ENCODE measurements around the gene COL11A1.
"Not testable (repeated sequence)": the region's sequence is repeated elsewhere in the genome, so short reads cannot be mapped to it uniquely, and the experiment has no call there.

COL11A1 gene

GRCh38 chr1:102937401-102937800 lies 170.9 kb downstream of the COL11A1 start:
- no CpG with 5 or more reads among the region's 3 CpGs for WGBS (ENCODE audit: extremely low coverage, insufficient coverage, insufficient read length)
- Histone ChIP-seq H2AK5ac (ENCODE audit: low read length) (no peak overlapping the region), H2BK5ac (ENCODE audit: low read depth, low read length, poor library complexity) (no peak overlapping the region)

GRCh38 chr1:102933362-102933761 lies 175.0 kb downstream of the COL11A1 start:
- H2BK120ac ChIP-seq (ENCODE audit: insufficient read depth, low read length, poor library complexity): not testable (repeated sequence)

More at GRCh38 chr1:102937401-102937800, 170.9 kb downstream of the COL11A1 start:
- H2BK120ac ChIP-seq (ENCODE audit: insufficient read depth, low read length, poor library complexity): no peak overlapping the region
- no peak overlapping the region for H4K91ac ChIP-seq (ENCODE audit: low read depth, low read length)
- no peaks in the 10 kb centered on the region for H3K27me3 ChIP-seq (ENCODE audit: insufficient read depth, low read length)
- no peak overlapping the region for H4K8ac ChIP-seq (ENCODE audit: low read depth, low read length)
- H3K18ac ChIP-seq (ENCODE audit: low read length): no peak overlapping the region
- no peaks in the 10 kb centered on the region for H3K79me2 ChIP-seq (ENCODE audit: control insufficient read depth, insufficient read depth, low read length, poor library complexity)
- no peaks in the 10 kb centered on the region for H3K79me1 ChIP-seq (ENCODE audit: low read length)
- no peak overlapping the region for H3K4ac ChIP-seq (ENCODE audit: low read depth, low read length)
- no peak overlapping the region for H2BK12ac ChIP-seq (ENCODE audit: low read length)
- no peak overlapping the region for H3K23ac ChIP-seq (ENCODE audit: low read length)
- H3K4me3 ChIP-seq (ENCODE audit: low read depth, low read length): no peak overlapping the region
- H3K27ac ChIP-seq (ENCODE audit: low read depth, low read length): no peak overlapping the region
- H3K4me1 ChIP-seq (ENCODE audit: control insufficient read depth in 1 of 2, insufficient read depth in 2 of 2, low read length in 2 of 2): no peaks in the 10 kb centered on the region
- DNase-seq: no peak
- H4K12ac ChIP-seq (ENCODE audit: low read depth, low read length): no peak overlapping the region
- no peak overlapping the region for H3K14ac ChIP-seq (ENCODE audit: low read length)
- peaks cover 4 to 5% of the 10 kb centered on the region in 2 experiments for H3K36me3 ChIP-seq (ENCODE audit: control insufficient read depth in 1 of 2, insufficient read depth in 2 of 2, low read length in 2 of 2)
- no peak overlapping the region for H2AFZ ChIP-seq (ENCODE audit: insufficient read depth, low read length, poor library complexity)
- H3K9me3 ChIP-seq (ENCODE audit: insufficient read depth, low read depth, low read length): no peaks in the 10 kb centered on the region
- no peak overlapping the region for H3K4me2 ChIP-seq (ENCODE audit: low read length)
- no peak overlapping the region for H3K9ac ChIP-seq (ENCODE audit: low read length)

GRCh38 chr1:102919659-102920058 lies 188.7 kb downstream of the COL11A1 start:
- Histone ChIP-seq H2AFZ (ENCODE audit: insufficient read depth, low read length, poor library complexity) (no peak overlapping the region), H3K79me1 (ENCODE audit: low read length) (no peaks in the 10 kb centered on the region), H2BK12ac (ENCODE audit: low read length) (no peak overlapping the region), H2AK5ac (ENCODE audit: low read length) (no peak overlapping the region), H3K4me2 (ENCODE audit: low read length) (no peak overlapping the region), H3K9me3 (ENCODE audit: insufficient read depth, low read depth, low read length) (no peaks in the 10 kb centered on the region), H3K36me3 (ENCODE audit: control insufficient read depth in 1 of 2, insufficient read depth in 2 of 2, low read length in 2 of 2) (peaks cover 0 to 2% of the 10 kb centered on the region in 2 experiments), H4K91ac (ENCODE audit: low read depth, low read length) (no peak overlapping the region), H3K9ac (ENCODE audit: low read length) (no peak overlapping the region), H3K27me3 (ENCODE audit: insufficient read depth, low read length) (no peaks in the 10 kb centered on the region), H3K79me2 (ENCODE audit: control insufficient read depth, insufficient read depth, low read length, poor library complexity) (no peaks in the 10 kb centered on the region), H4K12ac (ENCODE audit: low read depth, low read length) (no peak overlapping the region), H3K4me3 (ENCODE audit: low read depth, low read length) (no peak overlapping the region), H4K8ac (ENCODE audit: low read depth, low read length) (no peak overlapping the region), H2BK120ac (ENCODE audit: insufficient read depth, low read length, poor library complexity) (no peak overlapping the region), H3K27ac (ENCODE audit: low read depth, low read length) (no peak overlapping the region), H3K4me1 (ENCODE audit: control insufficient read depth in 1 of 2, insufficient read depth in 2 of 2, low read length in 2 of 2) (no peaks in the 10 kb centered on the region), H2BK5ac (ENCODE audit: low read depth, low read length, poor library complexity) (no peak overlapping the region), H3K4ac (ENCODE audit: low read depth, low read length) (no peak overlapping the region), H3K14ac (ENCODE audit: low read length) (no peak overlapping the region), H3K18ac (ENCODE audit: low read length) (no peak overlapping the region), H3K23ac (ENCODE audit: low read length) (no peak overlapping the region)
- no CpG with 5 or more reads among the region's 1 CpG for WGBS (ENCODE audit: extremely low coverage, insufficient coverage, insufficient read length)
- no peak for DNase-seq

More at GRCh38 chr1:102933362-102933761, 175.0 kb downstream of the COL11A1 start:
- H3K14ac ChIP-seq (ENCODE audit: low read length); H2AFZ ChIP-seq (ENCODE audit: insufficient read depth, low read length, poor library complexity); H3K18ac ChIP-seq (ENCODE audit: low read length); H3K36me3 ChIP-seq (ENCODE audit: control insufficient read depth in 1 of 2, insufficient read depth in 2 of 2, low read length in 2 of 2); H2BK5ac ChIP-seq (ENCODE audit: low read depth, low read length, poor library complexity); H3K79me1 ChIP-seq (ENCODE audit: low read length); H2AK5ac ChIP-seq (ENCODE audit: low read length); H3K4me2 ChIP-seq (ENCODE audit: low read length); H3K9me3 ChIP-seq (ENCODE audit: insufficient read depth, low read depth, low read length); H3K27me3 ChIP-seq (ENCODE audit: insufficient read depth, low read length); H3K23ac ChIP-seq (ENCODE audit: low read length); H3K79me2 ChIP-seq (ENCODE audit: control insufficient read depth, insufficient read depth, low read length, poor library complexity); H4K91ac ChIP-seq (ENCODE audit: low read depth, low read length); H3K4ac ChIP-seq (ENCODE audit: low read depth, low read length); H4K8ac ChIP-seq (ENCODE audit: low read depth, low read length); DNase-seq; H3K4me1 ChIP-seq (ENCODE audit: control insufficient read depth in 1 of 2, insufficient read depth in 2 of 2, low read length in 2 of 2); H3K4me3 ChIP-seq (ENCODE audit: low read depth, low read length); H3K9ac ChIP-seq (ENCODE audit: low read length); H2BK12ac ChIP-seq (ENCODE audit: low read length); H3K27ac ChIP-seq (ENCODE audit: low read depth, low read length); H4K12ac ChIP-seq (ENCODE audit: low read depth, low read length): not testable (repeated sequence)
- no CpG with 5 or more reads among the region's 9 CpGs for WGBS (ENCODE audit: extremely low coverage, insufficient coverage, insufficient read length)

GRCh38 chr1:102901996-102902395 lies 206.3 kb downstream of the COL11A1 start:
- Histone ChIP-seq H4K91ac (ENCODE audit: low read depth, low read length) (no peak overlapping the region), H3K27ac (ENCODE audit: low read depth, low read length) (no peak overlapping the region), H3K79me1 (ENCODE audit: low read length) (no peaks in the 10 kb centered on the region), H2AK5ac (ENCODE audit: low read length) (no peak overlapping the region), H2BK120ac (ENCODE audit: insufficient read depth, low read length, poor library complexity) (no peak overlapping the region), H3K14ac (ENCODE audit: low read length) (no peak overlapping the region), H2BK5ac (ENCODE audit: low read depth, low read length, poor library complexity) (no peak overlapping the region), H3K18ac (ENCODE audit: low read length) (no peak overlapping the region), H3K79me2 (ENCODE audit: control insufficient read depth, insufficient read depth, low read length, poor library complexity) (no peaks in the 10 kb centered on the region), H2AFZ (ENCODE audit: insufficient read depth, low read length, poor library complexity) (no peak overlapping the region), H3K4me3 (ENCODE audit: low read depth, low read length) (no peak overlapping the region), H2BK12ac (ENCODE audit: low read length) (no peak overlapping the region), H4K8ac (ENCODE audit: low read depth, low read length) (no peak overlapping the region), H3K4ac (ENCODE audit: low read depth, low read length) (no peak overlapping the region), H3K36me3 (ENCODE audit: control insufficient read depth in 1 of 2, insufficient read depth in 2 of 2, low read length in 2 of 2) (no peaks in the 10 kb centered on the region), H3K9me3 (ENCODE audit: insufficient read depth, low read depth, low read length) (no peaks in the 10 kb centered on the region), H3K4me1 (ENCODE audit: control insufficient read depth in 1 of 2, insufficient read depth in 2 of 2, low read length in 2 of 2) (no peaks in the 10 kb centered on the region), H3K4me2 (ENCODE audit: low read length) (no peak overlapping the region), H3K9ac (ENCODE audit: low read length) (no peak overlapping the region), H3K27me3 (ENCODE audit: insufficient read depth, low read length) (no peaks in the 10 kb centered on the region), H3K23ac (ENCODE audit: low read length) (no peak overlapping the region), H4K12ac (ENCODE audit: low read depth, low read length) (no peak overlapping the region)
- DNase-seq: no peak
- no CpG with 5 or more reads among the region's 1 CpG for WGBS (ENCODE audit: extremely low coverage, insufficient coverage, insufficient read length)

Data from trophoblast cell (in vitro differentiated cells and primary cell).